SK-N-MC (cell line): ENCODE results near the gene SRSF10.

Experiments
- DNase-seq: peaks from one replicate; pipeline ENCODE4 v3.0.0-alpha.2; 2011; ENCODE audit warnings: low read depth, low spot score
- H3K27ac ChIP-seq: fragments of 200-600 bp; sonication (generic); 2 replicates; pipeline ENCODE4 v1.5.1; 2016; ENCODE audit warnings: mixed run types
- H3K36me3 ChIP-seq: fragments of 200-600 bp; sonication (generic); 2 replicates; pipeline ENCODE4 v1.6.1; 2017; ENCODE audit warnings: antibody characterized with exemption, low read length, mixed read lengths; ENCODE audit not compliant: insufficient read depth
- H3K4me3 ChIP-seq: fragments of 200-600 bp; sonication (generic); 2 replicates; pipeline ENCODE4 v1.5.1; 2016
- H3K9ac ChIP-seq: fragments of 200-600 bp; sonication (generic); 2 replicates; pipeline ENCODE4 v1.8.0; 2017; ENCODE audit warnings: mixed run types, mixed read lengths; ENCODE audit not compliant: insufficient read length
- H3K9me3 ChIP-seq: fragments of 200-600 bp; sonication (generic); 2 replicates; pipeline ENCODE4 v1.6.1; 2017; ENCODE audit warnings: low read depth, mild to moderate bottlenecking, antibody characterized with exemption, low read length, moderate library complexity, mixed read lengths
- EZH2 ChIP-seq: fragments of 200-600 bp; sonication (generic); IDR thresholded peaks from one replicate; pipeline ENCODE4 v1.6.1; 2017; ENCODE audit warnings: antibody characterized with exemption
- FOXP2 ChIP-seq: optimal IDR thresholded peaks from 2 replicates; pipeline ENCODE3; 2011; ENCODE audit warnings: mild to moderate bottlenecking, moderate library complexity; ENCODE audit not compliant: insufficient read depth; ENCODE audit errors: extremely low read length, control extremely low read depth
- POLR2AphosphoS5 ChIP-seq: IDR thresholded peaks from 2 replicates; pipeline ENCODE4 v1.6.1; 2012; ENCODE audit warnings: mild to moderate bottlenecking, low read depth, low read length, borderline replicate concordance

SRSF10 gene

DNA sequence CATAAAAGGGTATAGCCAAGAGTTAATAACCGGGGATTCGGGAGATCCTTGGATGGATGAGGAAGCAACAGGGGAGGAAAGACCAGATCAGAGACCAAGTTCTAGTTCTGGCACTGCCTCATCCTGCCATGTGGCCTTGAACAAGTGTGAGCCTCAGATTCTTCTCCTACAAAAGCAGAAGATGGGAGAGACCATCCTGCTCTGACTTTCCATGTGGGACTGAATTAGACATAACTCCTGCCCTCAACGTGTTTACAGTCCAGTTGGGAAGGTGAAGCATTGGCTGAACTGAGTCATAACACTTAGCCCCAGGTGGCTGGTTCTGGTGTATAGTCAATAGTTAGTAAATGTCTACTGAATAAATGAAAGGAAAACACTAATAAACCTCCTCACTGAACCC is 54.8 kb downstream of the SRSF10 start:
- no peak overlapping the region for H3K9ac ChIP-seq
- H3K36me3 ChIP-seq = no peaks in the 10 kb centered on the region
- no peak overlapping the region for H3K4me3 ChIP-seq
- H3K9me3 ChIP-seq = no peaks in the 10 kb centered on the region
- TF ChIP-seq FOXP2 (no peak), POLR2AphosphoS5 (no peak), EZH2 (no peak)
- DNase-seq = no peak
- no peak overlapping the region for H3K27ac ChIP-seq

DNA sequence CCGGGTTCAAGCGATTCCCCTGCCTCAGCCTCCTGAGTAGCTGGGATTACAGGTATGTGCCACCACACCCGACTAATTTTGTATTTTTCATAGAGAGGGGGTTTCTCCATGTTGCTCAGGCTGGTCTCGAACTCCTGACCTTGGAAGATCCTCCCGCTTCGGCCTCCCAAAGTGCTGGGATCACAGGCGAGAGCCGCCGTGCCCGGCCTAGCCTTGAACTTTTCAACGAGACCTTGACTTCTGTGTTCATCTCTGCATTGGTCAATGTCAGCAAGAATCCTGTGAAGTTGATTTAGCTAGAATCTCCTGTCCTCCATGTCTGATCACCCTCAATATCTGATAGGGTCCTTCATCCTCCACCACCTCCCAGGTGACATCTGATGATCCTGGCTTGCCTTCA is 55.5 kb downstream of the SRSF10 start:
- Histone ChIP-seq H3K9ac (no peak overlapping the region), H3K27ac (no peak overlapping the region), H3K36me3 (no peaks in the 10 kb centered on the region), H3K4me3 (no peak overlapping the region), H3K9me3 (no peaks in the 10 kb centered on the region)
- no peak for DNase-seq
- TF ChIP-seq FOXP2 = no peak
- no peak for TF ChIP-seq POLR2AphosphoS5
- no peak for TF ChIP-seq EZH2

DNA sequence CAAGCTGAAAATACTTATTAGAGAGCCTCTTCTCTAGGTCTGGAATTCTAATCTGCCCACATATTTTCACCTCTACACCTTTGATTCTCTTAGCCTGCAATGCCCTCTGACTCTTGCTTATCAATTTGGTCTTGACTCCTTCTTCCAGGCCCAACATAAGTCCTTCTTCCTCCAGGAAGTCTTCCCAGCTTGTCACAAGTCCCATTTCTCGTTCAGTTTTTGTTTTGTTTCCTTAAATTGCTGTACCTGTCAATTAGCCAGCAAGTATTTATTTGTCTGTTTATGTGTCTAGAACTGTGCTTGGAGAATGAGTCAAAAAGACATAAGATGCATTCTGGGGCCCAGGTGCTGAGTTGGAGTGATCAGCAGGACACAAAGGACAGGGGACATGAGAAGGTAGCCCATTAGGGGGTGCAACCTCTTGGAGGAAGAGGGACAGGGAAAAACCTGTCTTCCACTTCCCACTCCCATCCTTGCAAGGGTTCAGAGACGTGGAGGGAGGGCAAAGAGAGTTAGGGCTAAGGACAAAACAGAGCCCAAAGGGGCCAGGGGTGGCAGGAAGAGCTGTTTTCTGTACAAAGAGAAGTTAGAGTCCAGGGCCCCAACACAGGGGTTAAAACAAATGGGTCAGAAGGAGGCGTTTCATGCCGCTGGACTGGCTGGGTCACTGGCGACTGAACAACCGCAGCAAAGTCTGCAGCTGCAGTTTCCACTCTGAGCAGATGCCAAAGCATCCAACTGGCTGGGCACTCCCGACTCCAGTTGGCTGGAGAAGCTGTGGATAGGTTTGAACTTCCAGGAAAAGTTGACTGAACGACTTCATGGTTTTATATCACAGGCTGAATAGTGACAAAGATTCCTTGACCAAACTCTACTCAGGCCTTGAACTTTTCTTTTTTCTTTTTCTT is 56.3 kb downstream of the SRSF10 start:
- Histone ChIP-seq H3K36me3 (no peaks in the 10 kb centered on the region), H3K4me3 (no peak overlapping the region), H3K9me3 (no peaks in the 10 kb centered on the region), H3K27ac (no peak overlapping the region), H3K9ac (no peak overlapping the region)
- TF ChIP-seq FOXP2 (no peak), POLR2AphosphoS5 (no peak)
- DNase-seq = no peak

DNA sequence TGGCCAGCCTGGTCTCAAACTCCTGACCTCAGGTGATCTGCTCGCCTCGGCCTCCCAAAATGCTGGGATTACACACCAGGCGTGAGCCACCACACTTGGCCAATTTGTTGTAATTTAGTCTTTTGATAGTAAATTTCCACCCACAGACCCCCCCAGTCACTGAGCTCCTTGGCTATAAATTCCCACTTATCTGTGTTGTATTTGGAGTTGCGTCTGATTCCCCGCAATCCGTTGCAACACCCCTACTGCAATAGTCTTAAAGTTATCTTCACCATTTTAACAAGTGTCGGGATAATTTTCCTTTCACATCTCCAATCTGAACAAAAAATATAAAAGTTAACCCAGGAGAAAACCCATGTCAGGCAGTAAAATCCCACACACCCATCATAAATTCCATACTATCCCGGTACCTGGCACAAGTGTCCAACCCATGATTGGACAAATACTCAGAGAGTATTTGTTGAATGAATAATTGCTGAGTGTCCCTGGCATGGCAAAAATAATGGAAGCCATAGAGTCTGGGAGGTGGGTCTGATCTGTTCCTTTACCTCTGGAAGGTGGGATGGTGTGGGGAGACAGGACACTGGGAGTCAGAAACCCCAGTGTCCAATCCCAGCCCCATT is 57.7 kb downstream of the SRSF10 start:
- Histone ChIP-seq H3K27ac (no peak overlapping the region), H3K9ac (no peak overlapping the region), H3K4me3 (no peak overlapping the region), H3K36me3 (no peaks in the 10 kb centered on the region), H3K9me3 (no peaks in the 10 kb centered on the region)
- DNase-seq = no peak
- TF ChIP-seq POLR2AphosphoS5 = no peak
- no peak for TF ChIP-seq EZH2
- no peak for TF ChIP-seq FOXP2

DNA sequence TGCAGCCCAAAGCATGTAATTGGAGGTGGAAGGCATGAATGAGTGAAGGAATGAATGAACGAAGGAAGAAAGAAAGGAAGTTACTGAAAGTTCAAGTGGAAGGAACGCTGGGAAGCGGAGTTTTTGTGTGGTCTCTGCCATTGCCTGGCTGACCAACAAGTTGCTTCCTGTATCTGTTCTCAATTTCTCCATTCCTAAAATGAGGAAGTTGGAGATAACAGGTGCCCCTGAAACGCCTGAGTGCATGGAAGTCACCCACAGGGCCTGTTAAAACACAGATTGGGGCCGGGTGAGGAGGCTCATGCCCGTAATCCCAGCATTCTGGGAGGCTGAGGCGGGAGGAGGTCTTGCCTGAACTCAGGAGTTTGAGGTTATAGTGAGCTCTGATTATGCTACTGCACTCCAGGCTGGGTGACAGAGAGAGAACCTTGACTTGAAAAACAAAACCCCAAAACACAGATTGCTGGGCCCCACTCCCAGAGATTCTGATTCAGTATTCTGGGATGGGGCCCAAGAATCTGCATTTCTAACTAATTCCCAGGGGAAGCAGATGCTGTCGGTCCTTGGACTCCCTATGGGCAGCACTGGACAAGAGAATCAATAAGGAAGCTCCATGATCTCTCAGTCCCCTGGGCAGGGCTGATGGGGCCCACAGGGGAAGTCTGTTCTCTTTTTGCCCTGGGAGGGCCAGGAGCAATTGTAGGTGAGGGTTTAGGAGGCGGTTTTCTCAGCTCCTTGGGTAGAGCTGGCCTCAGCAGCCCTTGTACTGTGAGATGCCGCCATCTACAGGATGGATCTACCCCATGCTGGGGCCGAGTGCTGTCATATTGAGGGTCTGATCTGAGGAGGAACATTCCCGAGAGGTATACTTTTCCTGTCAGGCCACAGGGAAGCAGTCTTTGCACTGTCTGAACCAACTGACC is 63.7 kb downstream of the SRSF10 start:
- DNase-seq = no peak
- Histone ChIP-seq H3K4me3 (no peak overlapping the region), H3K9me3 (no peaks in the 10 kb centered on the region), H3K9ac (no peak overlapping the region), H3K36me3 (no peaks in the 10 kb centered on the region), H3K27ac (no peak overlapping the region)
- no peak for TF ChIP-seq POLR2AphosphoS5
- TF ChIP-seq FOXP2 = no peak

DNA sequence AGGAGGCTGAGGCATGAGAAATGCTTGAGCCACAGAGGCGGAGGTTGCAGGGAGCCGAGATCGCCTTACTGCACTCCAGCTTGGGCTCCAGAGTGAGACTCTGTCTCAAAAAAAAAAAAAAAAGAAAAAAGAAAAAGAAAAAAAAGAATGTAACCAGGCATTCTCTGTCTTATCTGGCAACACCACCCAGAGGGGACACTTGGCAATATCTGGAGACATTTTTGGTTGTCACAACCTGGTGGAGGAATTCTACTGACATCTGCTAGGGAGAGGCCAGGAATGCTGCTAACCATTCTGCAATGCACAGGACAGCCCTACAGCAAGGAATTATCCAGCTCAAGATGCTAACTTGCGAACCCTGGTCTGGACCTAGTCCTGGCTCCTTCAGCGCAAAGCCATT is 64.7 kb downstream of the SRSF10 start:
- Histone ChIP-seq H3K9ac (no peak overlapping the region), H3K27ac (no peak overlapping the region), H3K9me3 (no peaks in the 10 kb centered on the region), H3K4me3 (no peak overlapping the region), H3K36me3 (no peaks in the 10 kb centered on the region)
- DNase-seq = no peak
- no peak for TF ChIP-seq EZH2
- no peak for TF ChIP-seq FOXP2
- no peak for TF ChIP-seq POLR2AphosphoS5

DNA sequence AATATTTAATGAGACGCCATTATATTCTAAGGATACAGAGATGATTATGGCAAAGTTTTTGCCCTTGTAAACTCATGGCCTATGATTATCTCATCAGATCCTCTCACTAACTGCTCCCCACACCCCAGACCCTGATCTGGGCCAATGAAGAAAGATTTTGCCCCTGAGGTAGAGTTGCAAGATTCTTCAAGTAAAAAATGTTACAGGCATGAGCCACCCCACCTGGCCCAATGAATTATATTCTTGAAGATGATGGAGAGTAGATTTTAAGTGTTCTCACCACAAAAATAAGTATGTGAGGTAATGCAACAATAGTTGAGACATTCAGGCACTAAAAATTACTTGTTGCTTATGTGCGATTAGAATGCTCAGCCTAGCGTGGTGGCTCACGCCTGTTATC is 65.2 kb downstream of the SRSF10 start:
- Histone ChIP-seq H3K36me3 (no peaks in the 10 kb centered on the region), H3K9me3 (no peaks in the 10 kb centered on the region), H3K27ac (no peak overlapping the region), H3K9ac (no peak overlapping the region), H3K4me3 (no peak overlapping the region)
- no peak for DNase-seq
- no peak for TF ChIP-seq FOXP2
- TF ChIP-seq EZH2 = no peak
- no peak for TF ChIP-seq POLR2AphosphoS5
